Suprapubic skin (tissue), 4 donors: ENCODE data around the gene TP53INP2. TPM values are rescaled to one million over a fixed set of nuclear protein-coding genes. Genes with fewer than 3 reads are reported as not detected.

Source experiments
- DNase-seq, 2 donors: peaks; one replicate each; pipeline ENCODE4 v3.0.0-alpha.2; 2019; ENCODE audit warnings: low spot score in 2 of 2
- H3K27ac ChIP-seq: fragments of 200-600 bp; sonication (generic); one replicate; pipeline ENCODE4 v1.5.1; 2019
- H3K27me3 ChIP-seq: fragments of 200-600 bp; sonication (generic); one replicate; pipeline ENCODE4 v1.5.1; 2019
- H3K36me3 ChIP-seq: fragments of 200-600 bp; sonication (generic); one replicate; pipeline ENCODE4 v1.5.1; 2019
- H3K4me1 ChIP-seq: fragments of 200-600 bp; sonication (generic); one replicate; pipeline ENCODE4 v1.5.1; 2019
- H3K4me3 ChIP-seq: fragments of 200-600 bp; sonication (generic); one replicate; pipeline ENCODE4 v1.5.1; 2019; ENCODE audit warnings: mild to moderate bottlenecking
- H3K9me3 ChIP-seq: fragments of 200-600 bp; sonication (generic); one replicate; pipeline ENCODE4 v1.5.1; 2019
- EP300 ChIP-seq: sonication (generic); formaldehyde crosslinking; IDR thresholded peaks from one replicate; pipeline ENCODE4 v1.6.1; 2017; ENCODE audit warnings: antibody characterized with exemption
- POLR2A ChIP-seq, 2 donors: fragments of 450-650 bp; IDR thresholded peaks; one replicate each; pipeline ENCODE4 v1.6.1; 2017; ENCODE audit warnings: antibody characterized with exemption in 2 of 2, mild to moderate bottlenecking in 2 of 2, moderate library complexity in 2 of 2
- POLR2AphosphoS5 ChIP-seq, 3 donors: sonication (generic); formaldehyde crosslinking; IDR thresholded peaks; one replicate each; pipeline ENCODE4 v1.6.1; 2017; ENCODE audit warnings: antibody characterized with exemption in 3 of 3
- WGBS: methylation state at CpG from one replicate; pipeline ENCODE4 v1.1.5; 2018; 5-methylcytosine and 5-hydroxymethylcytosine counted together
- total RNA-seq, 4 donors: library from RNA; depleted of rRNA; stranded (reverse); fragments of >200 nt; gene quantifications; one replicate each; pipeline ENCODE4 v1.1.0, GENCODE V29; 2016
- TF ChIP-seq, protein P1 (sequence below), 2 donors: fragments of 200-600 bp in 1 of 2; fragments of 450-650 bp in 1 of 2; sonication (generic) in 1 of 2; IDR thresholded peaks; one replicate each; pipeline ENCODE4 v1.5.1; 2016 to 2019; ENCODE audit warnings: antibody characterized with exemption in 2 of 2, mild to moderate bottlenecking in 1 of 2, moderate library complexity in 1 of 2

The TP53INP2 gene
- total RNA-seq, 4 donors from 2014 or later, result 8.1 to 19.4 (median 10.7) TPM

DNA sequence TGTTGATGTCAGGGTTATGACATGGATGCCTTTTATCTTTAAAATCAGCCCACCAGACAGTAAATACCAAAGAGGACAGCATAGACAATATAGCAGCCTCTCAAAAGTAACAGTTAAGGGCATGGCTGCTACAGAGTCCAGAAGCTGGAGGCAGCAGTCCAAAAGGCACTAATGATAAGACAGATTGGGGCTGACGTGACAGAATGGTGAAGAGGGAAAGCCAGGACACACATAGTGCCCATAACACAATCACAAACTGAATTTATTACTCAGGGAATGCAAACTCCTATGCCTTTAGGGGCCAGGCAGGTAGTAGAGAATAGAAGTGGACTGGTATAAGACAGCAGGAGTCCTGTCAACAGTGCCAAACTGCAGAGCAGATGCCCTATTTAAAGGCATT, 40.7 kb downstream of the TP53INP2 start:
- Histone ChIP-seq H3K4me1 (no peaks in the 10 kb centered on the region), H3K27ac (no peak overlapping the region), H3K36me3 (peaks cover 88% of the 10 kb centered on the region), H3K9me3 (no peaks in the 10 kb centered on the region), H3K4me3 (no peak overlapping the region), H3K27me3 (no peaks in the 10 kb centered on the region)
- DNase-seq, result no peak
- WGBS, result 74% methylated on average over 1 of the region's 1 CpG
- TF ChIP-seq EP300, result no peak
- no peak for TF ChIP-seq POLR2AphosphoS5 (IDR thresholded peaks at IDR 0.05)
- TF ChIP-seq, protein P1, sequence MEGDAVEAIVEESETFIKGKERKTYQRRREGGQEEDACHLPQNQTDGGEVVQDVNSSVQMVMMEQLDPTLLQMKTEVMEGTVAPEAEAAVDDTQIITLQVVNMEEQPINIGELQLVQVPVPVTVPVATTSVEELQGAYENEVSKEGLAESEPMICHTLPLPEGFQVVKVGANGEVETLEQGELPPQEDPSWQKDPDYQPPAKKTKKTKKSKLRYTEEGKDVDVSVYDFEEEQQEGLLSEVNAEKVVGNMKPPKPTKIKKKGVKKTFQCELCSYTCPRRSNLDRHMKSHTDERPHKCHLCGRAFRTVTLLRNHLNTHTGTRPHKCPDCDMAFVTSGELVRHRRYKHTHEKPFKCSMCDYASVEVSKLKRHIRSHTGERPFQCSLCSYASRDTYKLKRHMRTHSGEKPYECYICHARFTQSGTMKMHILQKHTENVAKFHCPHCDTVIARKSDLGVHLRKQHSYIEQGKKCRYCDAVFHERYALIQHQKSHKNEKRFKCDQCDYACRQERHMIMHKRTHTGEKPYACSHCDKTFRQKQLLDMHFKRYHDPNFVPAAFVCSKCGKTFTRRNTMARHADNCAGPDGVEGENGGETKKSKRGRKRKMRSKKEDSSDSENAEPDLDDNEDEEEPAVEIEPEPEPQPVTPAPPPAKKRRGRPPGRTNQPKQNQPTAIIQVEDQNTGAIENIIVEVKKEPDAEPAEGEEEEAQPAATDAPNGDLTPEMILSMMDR (IDR thresholded peaks at IDR 0.05), result no peak
- TF ChIP-seq POLR2A (IDR thresholded peaks at IDR 0.05), result no peak

DNA sequence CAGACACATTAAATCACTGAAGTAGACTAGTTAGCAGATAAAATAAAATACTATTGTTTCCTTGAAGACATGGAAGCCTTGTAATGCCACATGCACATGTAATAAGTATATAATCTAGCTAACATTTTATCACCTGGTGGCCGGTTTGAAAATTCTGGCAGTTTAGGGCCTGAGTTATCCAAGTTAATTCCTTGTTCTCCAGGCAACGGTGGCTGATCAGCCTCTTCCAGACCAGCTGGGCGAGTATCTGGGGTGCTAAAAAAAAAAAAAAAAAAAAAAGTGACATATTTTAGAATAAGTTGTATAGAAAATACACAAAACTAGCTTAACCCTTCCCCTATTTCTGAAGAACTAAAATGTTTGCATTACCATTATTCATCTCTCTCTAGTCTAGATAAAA, 42.5 kb downstream of the TP53INP2 start:
- H3K27me3 ChIP-seq, result no peaks in the 10 kb centered on the region
- 81% methylated on average over 3 of the region's 3 CpGs for WGBS
- no peaks in the 10 kb centered on the region for H3K9me3 ChIP-seq
- TF ChIP-seq POLR2A (IDR thresholded peaks at IDR 0.05) (no peak), POLR2AphosphoS5 (IDR thresholded peaks at IDR 0.05) (no peak), EP300 (no peak)
- TF ChIP-seq, protein P1 (IDR thresholded peaks at IDR 0.05), result no peak
- H3K27ac ChIP-seq, result no peak overlapping the region
- H3K4me3 ChIP-seq, result no peak overlapping the region
- no peak for DNase-seq
- no peaks in the 10 kb centered on the region for H3K4me1 ChIP-seq
- H3K36me3 ChIP-seq, result peaks cover 86% of the 10 kb centered on the region

DNA sequence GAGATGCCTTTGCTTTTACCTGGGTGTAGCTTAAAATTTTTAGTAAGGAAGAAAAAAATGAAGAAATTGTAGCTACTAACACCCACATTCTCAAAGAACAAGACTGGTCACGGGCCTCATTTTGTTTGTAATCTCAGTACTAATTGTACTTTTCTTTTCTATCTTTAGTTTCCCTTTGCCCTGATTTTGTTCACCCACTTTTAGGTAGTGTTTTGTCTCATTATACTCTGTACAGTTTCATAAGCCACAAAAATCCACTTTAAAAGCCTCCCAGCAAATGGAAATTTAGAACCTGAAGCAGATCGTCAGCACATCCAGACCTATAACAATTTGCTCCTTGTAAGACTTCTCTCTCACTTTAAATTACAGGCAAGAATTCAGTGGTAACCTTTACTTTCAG, 43.3 kb downstream of the TP53INP2 start:
- H3K4me1 ChIP-seq, result no peaks in the 10 kb centered on the region
- no peak overlapping the region for H3K27ac ChIP-seq
- H3K4me3 ChIP-seq, result no peak overlapping the region
- TF ChIP-seq POLR2A (IDR thresholded peaks at IDR 0.05) (no peak), POLR2AphosphoS5 (IDR thresholded peaks at IDR 0.05) (no peak), EP300 (no peak)
- WGBS, result 91% methylated on average over 2 of the region's 2 CpGs
- no peaks in the 10 kb centered on the region for H3K27me3 ChIP-seq
- H3K9me3 ChIP-seq, result no peaks in the 10 kb centered on the region
- no peak for DNase-seq
- H3K36me3 ChIP-seq, result peaks cover 86% of the 10 kb centered on the region

DNA sequence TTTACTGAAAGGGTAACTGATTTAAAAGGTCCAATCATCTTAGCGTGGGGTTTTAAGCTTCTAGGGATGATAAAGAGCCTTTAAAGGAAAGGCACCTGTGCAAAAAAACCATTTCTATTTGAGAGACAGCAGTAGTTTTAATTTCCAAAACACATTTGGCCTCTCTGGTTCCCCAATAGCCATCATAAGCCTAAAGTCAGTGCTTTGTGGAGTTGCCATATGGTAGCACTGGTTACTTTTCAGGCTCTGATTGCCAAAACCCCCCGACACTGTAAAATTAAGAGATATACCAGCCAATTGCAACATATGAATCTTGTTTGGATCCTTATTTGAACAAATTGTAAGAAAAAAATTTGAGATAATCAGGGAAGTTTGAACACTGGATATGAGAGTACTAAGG, 44.6 kb downstream of the TP53INP2 start:
- H3K4me3 ChIP-seq, result no peak overlapping the region
- H3K36me3 ChIP-seq, result peaks cover 87% of the 10 kb centered on the region
- no peak overlapping the region for H3K27ac ChIP-seq
- no peaks in the 10 kb centered on the region for H3K27me3 ChIP-seq
- 94% methylated on average over 2 of the region's 2 CpGs for WGBS
- no peak for DNase-seq
- no peaks in the 10 kb centered on the region for H3K4me1 ChIP-seq
- TF ChIP-seq EP300 (no peak), POLR2A (IDR thresholded peaks at IDR 0.05) (no peak), POLR2AphosphoS5 (IDR thresholded peaks at IDR 0.05) (no peak)
- TF ChIP-seq, protein P1 (IDR thresholded peaks at IDR 0.05), result no peak
- H3K9me3 ChIP-seq, result no peaks in the 10 kb centered on the region

DNA sequence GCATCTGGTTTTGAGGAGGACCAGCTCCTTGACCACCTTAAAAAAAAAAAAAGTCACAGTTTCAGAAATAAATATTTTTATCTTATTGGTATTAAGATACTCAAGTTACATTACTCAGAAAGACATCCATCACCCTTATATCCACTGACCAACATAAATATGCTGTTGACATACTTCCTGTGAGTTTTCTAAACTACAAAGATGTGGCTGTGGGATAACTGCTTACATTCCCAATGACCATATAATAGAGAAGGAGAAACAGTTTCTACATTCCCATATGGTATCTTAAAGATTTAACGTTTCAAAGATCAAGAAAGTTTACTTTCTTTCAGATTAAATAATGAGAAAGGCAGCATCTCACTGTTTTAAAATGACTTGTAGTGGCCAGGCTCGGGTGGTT, 46.3 kb downstream of the TP53INP2 start:
- WGBS, result 94% methylated on average over 2 of the region's 2 CpGs
- no peak for DNase-seq
- H3K27me3 ChIP-seq, result no peaks in the 10 kb centered on the region
- H3K4me3 ChIP-seq, result no peak overlapping the region
- TF ChIP-seq EP300 (no peak), POLR2A (IDR thresholded peaks at IDR 0.05) (no peak), POLR2AphosphoS5 (IDR thresholded peaks at IDR 0.05) (no peak)
- TF ChIP-seq, protein P1 (IDR thresholded peaks at IDR 0.05), result no peak
- H3K9me3 ChIP-seq, result no peaks in the 10 kb centered on the region
- H3K36me3 ChIP-seq, result peaks cover 87% of the 10 kb centered on the region
- H3K27ac ChIP-seq, result no peak overlapping the region
- H3K4me1 ChIP-seq, result no peaks in the 10 kb centered on the region

DNA sequence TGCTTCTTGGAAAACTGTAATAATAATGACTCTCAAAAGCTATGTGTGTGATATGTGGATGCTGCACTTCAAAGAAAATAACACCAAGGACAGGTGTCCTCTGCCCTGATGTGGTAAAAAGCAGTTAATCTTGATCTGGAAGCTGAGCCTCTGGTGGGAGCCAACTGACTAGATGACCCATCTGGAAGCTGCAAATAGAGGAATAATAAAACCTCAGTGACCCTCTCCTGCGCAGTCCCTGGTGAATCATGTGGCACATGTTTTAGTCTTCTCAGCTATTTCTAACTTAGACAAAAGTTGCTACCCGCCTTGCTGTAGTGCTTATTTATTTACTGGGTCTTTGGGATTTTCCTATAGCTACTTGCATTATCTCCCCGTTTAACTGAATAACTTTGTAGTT, 47.3 kb downstream of the TP53INP2 start:
- 97% methylated on average over 3 of the region's 3 CpGs for WGBS
- Histone ChIP-seq H3K27me3 (no peaks in the 10 kb centered on the region), H3K9me3 (no peaks in the 10 kb centered on the region), H3K36me3 (peaks cover 85% of the 10 kb centered on the region), H3K4me3 (no peak overlapping the region), H3K27ac (no peak overlapping the region), H3K4me1 (no peaks in the 10 kb centered on the region)
- DNase-seq, result no peak
- TF ChIP-seq, protein P1 (IDR thresholded peaks at IDR 0.05), result no peak
- TF ChIP-seq POLR2A (IDR thresholded peaks at IDR 0.05) (no peak), EP300 (no peak), POLR2AphosphoS5 (IDR thresholded peaks at IDR 0.05) (no peak)
